Activated T-helper 1 cell treated with anti-CD3 and anti-CD28 coated beads, Interleukin-2, amount 50 U/mL, for 16 hours (primary cell): ENCODE results near the gene NXN.
"Not testable (repeated sequence)": the region's sequence is repeated elsewhere in the genome, so short reads cannot be mapped to it uniquely, and the experiment has no call there.

Experiments
- DNase-seq, 2 donors: peaks; one replicate each; pipeline ENCODE4 v3.0.0-alpha.2; 2020; ENCODE audit warnings: low read depth in 1 of 2, low spot score in 1 of 2

NXN gene

DNA sequence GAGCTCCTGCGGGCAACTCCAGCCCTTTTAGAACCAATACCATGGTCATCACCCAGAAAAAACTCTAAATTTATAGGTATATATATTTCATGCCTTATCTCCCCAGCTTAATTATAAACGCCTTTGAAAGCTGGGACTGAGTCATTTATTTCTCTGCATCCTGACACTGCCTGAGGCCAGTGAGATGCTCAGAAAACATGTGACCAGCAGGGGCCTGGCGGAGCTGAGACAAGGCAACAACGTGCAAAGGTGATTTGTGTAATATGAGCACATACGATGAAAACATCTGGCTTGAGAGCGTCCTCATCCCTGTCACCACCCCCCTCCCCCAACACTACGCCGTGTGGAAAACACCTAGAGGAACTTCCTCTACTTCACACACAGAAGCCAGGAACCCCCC, 22.7 kb downstream of the NXN start:
- DNase-seq: no peak

DNA sequence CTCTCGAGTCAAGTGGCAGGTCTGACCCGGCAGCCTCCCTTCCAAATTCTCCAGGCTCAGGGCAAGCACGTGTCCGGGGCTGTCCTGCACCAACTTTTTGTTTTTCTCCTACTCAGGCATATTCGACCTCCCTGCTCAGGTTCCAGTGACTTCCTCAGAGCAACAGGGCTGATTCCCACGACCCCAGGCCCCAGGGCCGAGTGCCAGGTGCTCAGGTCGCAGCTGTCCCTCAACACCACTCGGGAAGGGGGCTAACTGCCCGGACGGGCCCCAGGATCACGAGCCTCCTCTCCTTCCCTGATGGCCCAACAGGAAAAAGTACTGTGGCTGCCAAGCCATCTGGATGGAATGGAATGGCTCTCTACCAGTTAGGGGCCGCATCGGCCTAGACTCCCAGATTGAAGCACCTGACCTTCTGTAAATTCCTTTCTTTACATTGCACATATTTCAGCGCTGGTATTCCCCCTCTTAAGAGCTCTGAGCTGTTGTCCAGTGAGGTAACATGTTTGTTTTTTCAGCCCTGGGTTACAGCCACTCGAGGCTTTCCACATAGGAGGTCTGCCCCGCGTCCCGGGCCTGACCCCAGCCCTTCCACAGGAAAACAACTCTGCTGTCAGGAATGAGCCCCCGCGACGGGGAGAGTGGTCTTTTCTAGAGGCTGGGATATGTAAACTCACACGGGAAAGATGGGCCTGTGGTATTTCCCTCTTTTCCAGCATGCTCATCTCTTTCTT, 25.0 kb downstream of the NXN start:
- no peak for DNase-seq

DNA sequence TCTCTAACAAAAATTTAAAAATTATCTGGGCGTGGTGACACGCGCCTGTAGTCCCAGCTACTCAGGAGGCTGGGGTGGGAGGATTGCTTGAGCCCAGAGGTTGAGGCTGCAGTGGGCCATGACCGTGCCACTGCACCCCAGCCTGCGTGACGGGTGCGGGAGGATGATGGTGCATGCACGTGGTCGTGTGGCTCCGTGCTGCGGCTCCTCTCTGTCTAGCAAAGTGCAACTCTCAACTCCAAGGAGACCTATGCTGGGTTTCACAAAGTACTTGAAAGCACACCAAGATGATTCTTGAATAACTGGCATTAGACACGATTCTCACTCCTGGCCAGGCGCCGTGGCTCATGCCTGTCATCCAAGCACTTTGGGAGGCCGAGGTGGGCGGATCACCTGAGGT, 25.8 kb downstream of the NXN start:
- DNase-seq: no peak

DNA sequence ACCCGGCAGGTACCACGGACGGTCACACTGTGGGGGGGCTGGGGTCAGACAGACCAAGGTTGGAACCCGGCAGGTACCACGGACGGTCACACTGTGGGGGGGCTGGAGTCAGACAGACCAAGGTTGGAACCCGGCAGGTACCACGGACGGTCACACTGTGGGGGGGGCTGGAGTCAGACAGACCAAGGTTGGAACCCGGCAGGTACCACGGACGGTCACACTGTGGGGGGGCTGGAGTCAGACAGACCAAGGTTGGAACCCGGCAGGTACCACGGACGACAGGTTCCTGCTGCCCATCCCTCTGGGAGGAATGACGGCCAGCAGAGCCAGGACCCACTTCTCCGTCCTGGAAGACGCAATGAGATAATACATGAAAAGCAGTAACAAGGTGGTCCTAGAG, 27.0 kb downstream of the NXN start:
- DNase-seq: peak in 1 of 2 donors; percentile 10

DNA sequence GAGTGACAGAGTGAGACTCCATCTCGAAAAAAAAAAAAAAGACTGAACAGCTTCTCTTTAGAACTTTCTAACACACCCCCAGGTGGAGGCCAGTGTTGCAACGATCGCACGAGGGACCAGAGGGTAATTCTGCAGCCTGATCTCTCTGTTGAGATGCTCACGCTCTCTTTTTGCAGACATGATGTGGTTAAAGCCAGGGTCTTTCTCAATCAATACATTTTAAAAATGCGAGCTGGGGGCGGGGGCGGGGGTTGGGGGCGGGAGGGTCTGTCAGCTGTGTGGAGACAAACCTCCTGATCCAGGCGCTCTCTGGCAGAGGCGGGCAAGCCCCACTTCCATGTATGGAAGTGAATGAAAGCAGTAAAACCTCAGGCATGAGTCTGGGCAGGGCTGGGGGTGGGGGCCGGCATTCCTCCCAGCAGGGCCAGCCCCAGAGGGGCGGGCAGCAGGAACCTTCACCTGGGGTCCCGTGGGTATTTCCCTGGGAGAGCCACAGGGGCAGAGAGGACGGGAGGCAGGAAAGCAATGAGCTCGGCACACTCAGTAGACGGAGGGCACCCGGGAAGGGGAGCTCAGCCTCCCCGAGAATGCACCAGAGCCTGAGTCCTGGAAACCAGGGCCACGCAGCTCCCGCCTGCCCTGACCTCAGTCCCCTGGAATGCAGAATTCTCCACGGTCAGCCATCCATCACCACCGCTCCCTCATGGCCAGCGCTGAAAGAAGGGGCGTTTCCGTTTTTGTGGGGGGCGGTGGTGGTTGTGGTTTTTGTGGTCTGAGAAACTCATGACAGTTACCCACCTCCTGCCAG, 28.0 kb downstream of the NXN start:
- no peak for DNase-seq

DNA sequence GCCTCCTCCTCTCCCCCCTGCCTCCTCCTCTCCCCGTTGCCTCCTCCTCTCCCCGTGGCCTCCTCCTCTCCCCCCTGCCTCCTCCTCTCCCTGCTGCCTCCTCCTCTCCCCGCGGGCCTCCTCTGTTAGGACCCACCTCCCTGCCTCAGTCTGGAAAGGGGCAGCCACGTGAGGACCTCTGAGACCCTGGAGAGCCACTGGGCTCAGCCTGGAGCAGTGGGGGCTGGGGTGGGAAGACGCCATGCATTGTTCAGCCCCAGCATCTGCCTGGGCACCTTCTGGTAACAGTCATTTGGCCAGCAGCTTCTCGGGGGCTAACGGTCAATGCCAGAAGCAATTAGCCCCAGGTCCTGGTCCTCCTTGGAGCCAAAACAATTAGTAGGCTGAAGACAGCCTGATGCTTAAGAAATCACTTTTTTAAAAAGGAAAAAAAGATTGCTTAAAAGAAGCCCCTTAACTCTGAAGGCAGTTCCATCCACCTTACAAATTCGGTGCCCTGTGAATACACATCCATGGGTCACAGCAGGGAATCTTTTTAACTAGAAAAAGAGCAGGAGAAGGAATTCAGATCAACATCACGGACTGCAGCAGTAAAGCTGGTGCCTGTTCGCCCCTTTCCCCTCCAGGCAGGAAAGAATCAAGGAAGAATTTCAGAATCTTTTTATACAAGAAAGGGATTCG, 29.8 kb downstream of the NXN start:
- no peak for DNase-seq

DNA sequence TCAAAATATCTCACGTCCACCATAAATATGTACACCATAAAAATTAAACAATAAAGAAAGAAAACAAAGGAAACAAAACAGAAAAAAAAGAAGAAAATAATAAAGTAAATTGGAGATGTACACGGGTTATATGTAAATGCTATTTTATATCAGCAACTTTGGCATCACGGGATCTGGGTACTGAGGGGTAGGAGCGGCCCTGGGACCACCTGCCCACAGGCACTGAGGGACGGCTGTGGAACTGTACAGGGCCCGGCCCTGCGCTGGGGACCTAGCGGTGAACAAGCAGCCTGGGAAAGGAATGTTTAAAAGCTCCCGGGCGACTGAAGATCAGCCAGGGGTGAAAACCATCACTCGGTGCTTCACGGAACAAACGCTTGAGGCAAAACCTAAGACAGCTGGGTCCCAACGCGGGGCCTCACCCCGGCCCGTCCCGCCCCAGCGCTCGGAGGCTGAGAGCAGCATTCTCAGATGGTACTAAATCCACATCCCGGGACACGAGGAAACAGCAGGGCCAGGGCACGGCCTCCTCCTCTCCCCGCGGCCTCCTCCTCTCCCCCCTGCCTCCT, 31.2 kb downstream of the NXN start:
- no peak for DNase-seq

DNA sequence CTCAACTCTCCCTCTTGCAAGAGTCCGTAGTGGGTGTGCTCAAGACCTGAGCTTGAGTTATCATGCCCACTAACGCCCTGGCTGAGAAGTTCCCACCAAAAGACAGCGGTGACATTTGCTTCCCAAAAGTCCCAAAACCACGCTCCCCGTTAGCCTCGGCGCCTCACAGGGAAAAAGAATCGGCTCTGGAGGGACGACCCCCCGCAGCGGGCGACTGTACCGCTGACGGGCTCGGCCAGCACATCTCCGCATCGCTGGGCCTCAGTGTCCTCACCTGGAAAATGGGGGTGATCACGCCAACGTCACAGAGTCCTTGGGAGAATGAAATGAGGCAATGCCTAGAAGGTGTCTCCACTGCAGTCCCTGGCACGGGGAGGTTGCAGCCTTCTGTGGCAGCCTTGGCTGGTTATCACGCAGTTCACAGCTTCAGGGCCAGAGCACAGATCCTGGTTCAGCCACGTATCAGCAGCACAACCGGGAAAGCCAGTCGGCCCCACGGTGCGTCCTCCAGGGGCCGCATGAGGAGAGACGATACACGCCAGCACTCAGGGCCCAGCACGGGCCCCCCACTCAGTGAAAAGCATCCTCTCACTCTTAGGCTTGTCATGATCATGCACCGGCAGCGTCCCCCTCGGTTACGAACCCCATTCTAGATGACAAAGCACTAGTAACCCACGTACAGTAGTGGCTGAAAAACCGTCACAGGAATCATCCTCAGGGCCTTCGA, 32.9 kb downstream of the NXN start:
- DNase-seq: no peak

DNA sequence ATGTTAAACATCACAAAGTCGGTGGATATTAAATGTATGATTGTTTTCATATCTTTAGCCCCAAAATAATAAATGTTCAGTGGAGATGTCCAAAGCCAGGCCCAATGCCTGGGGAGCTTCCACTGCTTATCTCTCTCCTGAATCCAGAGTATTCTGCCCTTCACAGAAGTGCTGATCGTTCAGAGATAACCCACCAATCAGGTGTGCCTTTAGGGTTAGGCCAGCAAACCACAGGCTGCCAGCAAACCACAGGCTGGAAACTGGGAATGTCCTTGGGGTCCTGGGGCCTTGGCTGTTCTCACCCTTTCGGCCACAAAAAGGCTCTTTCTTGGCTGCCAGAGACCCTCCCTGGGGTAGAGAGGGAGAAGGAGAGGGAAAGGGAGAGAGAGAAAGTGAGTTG, 33.9 kb downstream of the NXN start:
- DNase-seq: no peak

DNA sequence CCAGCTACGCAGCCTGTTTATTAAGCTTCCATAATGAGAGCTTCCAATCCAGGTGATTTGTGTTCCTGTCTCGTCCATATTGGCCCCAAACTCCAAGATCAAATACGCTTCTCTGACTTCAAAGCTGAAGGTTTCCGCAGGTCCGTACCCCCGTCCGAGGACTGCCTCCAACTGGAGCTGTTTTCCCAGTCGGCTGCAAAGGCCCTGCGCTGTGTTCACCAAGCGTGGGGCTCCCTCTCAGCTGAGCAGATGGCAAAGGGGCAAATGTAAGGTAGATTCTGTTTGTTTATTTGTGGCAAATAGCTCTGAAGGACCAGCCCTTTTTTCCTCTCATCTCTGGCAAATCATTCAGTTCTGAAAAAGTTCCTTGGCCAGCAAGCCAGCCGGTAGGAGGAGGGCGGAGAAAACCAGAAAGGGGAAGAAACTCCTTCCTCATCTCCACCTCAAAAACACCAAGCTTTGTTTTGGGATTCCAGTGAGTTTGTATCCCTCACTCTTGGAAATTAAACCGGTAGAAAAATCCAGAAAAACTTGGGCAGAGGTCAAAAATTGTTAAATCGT, 35.2 kb downstream of the NXN start:
- DNase-seq: no peak

DNA sequence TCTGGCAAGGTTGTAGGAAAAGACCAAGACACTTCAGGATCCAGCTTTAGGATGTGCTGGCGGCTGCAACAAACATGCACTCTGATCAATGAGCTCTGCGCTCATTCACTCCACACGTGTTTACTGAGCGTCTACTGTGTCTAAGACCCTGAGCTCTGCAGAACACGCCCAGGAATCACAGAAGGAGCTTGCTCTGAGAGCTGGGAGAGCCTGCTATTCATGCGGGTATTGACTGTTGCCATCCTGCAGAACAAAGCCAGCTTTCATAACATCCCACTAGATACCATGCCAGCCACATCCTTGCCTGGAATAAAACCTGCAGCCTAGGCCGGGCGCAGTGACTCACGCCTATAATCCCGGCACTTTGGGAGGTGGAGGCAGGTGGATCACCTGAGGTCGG, 44.1 kb downstream of the NXN start:
- no peak for DNase-seq

DNA sequence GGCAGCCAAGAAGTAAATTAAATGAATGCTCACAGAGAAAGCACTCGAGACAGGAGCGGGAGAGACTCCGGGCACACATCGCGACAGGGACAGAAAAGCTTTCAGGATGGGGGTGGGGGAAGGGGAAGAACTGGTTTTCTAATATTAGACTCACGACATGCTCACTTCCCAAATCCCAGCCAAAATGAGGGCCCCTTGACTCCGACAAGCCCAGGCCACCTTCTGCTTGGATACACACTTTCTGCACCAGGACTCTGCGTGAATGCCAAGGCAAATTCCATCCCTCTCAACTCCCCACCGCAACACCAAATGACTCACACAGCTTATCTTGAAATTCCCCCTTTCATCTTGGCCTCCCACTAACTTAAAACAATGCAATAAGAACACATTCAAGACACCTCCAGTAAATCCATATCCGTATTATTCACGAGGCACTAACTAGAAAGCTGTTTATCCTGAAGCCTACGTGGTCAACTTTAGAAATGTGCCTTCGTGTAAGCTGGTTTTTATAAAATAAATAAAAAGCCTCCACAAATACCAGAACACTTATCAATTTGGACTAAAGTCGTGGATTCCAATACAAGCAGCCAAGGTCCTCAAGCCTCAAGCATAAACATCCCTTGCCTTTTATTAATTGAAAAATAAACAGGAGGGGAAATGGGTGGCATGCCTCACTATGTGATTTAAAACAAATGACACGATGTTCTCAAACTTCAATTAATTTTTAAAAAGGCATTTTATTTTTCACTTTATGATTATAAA, 46.1 kb downstream of the NXN start:
- DNase-seq: no peak

DNA sequence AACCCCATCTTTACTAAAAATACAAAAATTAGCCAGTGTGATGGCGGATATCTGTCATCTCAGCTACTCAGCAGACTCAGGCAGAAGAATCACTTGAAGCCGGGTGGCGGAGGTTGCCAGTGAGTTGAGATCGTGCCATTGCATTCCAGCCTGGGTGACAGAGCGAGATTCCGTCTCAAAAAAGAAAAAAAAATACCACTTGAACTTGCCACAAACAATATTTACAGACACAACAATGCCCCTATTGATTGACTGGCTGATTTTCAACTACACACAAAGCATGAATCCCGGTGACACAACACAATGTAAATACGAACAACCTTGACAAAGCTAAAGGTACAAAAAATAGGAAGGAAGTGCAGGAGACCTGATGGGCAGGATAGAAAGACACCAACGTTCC, 49.3 kb downstream of the NXN start:
- no peak for DNase-seq

DNA sequence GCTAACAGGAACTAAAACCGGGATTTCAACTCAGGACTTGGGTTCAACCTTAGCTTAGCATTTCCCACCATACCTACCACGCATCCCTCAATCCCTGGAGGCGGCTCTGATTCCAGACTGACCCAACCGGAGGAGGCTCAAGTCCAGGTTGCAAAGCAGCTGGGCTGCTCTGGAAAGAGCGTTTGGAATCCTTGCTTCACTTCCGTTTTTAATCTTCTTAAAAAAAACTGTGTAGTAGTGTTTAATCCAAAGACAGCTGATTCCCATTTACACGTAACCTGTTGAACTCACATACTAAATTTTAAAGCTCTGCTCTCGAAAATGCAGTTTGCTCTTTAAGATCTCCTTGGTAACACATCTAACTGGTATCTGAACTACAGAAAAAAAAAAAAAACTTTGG, 50.0 kb downstream of the NXN start:
- DNase-seq: no peak

DNA sequence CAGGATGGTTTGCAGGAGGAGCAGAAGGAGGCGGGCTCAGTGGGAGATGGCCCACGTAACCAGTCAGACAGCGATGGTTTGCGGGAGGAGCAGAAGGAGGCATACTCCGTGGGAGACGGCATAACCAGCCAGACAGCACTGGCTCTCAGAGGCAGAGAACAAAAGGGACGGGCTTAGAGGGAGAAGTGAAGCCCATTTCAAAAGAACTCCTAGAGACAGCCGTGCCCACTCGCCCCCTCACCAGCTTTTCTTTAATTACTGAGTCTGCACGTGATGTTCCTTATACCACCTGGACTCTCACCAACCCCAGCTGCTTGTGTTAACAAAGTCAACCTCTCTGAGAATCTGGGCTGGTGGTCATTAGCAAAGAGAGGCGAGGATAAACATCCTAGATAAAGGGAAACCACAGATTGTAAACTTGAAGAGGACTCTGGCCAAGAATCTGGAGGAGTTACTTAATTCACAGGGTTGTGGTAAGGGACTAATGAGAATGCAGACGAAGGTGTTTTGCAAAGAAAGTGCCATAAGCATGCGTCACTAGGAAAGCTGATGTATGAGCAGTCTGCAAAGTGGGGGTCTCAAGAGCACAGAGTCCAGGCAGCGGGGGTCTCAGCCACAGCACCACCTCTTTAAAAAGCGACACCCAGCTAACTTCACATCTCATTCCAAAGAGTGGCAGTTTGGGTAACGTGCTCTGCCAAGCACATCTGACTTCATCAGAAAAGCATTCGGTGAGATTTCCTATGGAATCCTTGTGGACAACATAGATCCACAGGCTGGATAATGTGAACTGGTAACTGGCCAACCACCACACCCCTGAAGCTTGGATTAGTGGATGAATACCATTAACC, 51.7 kb downstream of the NXN start:
- no peak for DNase-seq

DNA sequence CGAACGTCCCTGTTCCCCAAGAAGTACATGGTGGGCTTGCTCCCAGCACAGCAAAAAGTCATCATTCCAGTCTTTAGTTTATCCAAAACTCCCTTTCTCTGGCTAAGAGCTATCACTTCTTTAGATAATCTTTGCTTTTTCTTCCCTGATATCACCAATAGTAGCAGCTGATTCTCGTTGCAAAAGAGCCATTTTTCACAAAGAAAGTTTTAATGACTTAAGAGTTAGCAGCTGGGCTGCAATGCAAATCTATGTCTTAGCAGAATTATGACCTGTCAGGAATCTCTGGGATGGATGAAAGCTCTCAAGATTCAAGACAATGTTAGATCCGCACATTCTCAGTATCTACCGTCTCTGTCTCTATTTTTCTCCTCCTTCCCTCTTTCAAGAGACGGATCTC, 53.8 kb downstream of the NXN start:
- no peak for DNase-seq

DNA sequence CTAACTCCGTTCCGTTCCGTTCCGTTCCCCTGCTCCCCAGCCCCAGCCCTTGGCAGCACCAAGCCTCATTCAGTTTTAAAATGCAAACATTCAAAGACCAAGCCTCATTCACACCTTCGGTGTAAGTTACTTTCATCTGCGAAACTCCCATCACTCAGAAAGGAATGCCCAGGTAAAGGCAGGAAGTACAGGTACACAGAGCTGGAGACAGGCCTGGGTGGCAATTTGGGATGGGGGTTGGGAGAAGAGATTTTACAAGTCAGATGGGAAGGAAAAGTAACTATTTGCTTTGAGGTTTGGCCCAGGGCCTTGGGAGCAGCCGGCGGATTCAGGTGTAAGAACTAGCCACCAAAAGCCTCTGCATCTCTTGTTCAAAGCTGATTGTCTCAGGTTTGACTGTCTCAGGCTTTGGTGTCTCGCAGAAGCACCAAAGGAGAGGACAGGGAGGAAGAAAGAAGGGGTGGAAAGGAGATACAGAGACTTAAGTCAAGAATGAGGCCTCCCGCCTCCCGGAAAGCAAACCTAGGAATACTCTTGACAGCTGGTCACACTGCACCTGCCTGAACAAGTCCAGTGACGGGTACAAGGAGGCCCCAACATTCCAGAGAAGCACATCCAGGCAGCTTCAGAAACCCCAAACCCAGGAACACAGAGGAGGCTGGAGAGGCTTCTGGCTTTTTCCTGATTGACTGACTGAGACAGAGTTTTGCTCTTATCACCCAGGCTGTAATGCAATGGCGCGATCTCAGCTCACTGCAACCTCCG, 54.7 kb downstream of the NXN start:
- DNase-seq: no peak

DNA sequence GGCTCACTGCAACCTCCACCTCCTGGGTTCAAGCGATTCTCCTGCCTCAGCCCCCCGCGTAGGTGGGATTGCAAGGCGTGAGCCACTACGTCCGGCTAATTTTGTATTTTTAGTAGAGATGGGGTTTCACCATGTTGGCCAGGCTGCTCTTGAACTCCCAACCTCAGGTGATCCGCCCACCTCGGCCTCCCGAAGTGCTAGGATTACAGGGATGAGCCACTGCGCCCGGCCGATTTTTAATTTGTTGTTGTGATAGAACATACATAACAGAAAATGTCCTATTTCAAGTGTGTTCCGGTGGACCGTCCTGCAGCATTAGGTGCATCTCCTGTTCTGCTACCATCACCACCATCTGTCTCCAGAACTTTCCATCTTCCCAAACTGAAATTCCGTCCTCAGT, 55.3 kb downstream of the NXN start:
- DNase-seq: not testable (repeated sequence)
